NCI-H2196 treated with DMSO at 0.1 percent for 48 hours (cell line): ENCODE measurements around the gene CCL25.

Source experiments
- DNase-seq: peaks from one replicate; lab custom pipeline; 2025; ENCODE audit not compliant: unreplicated experiment; lab: John Stamatoyannopoulos, UW

The CCL25 gene

GRCh38 chr19:8109455-8109854, 56.9 kb downstream of the CCL25 start:
- DNase-seq, result no peak

- DNase-seq, result no peak
Measured at GRCh38 chr19:8109890-8110662, 57.5 kb downstream of the CCL25 start.

- DNase-seq, result no peak
Measured at GRCh38 chr19:8110931-8111330, 58.4 kb downstream of the CCL25 start.

- no peak for DNase-seq
Measured at GRCh38 chr19:8111376-8111775, 58.8 kb downstream of the CCL25 start.
